SK-N-SH treated with all-trans-retinoic acid at 6 μM for 48 hours (cell line): ENCODE data around the gene PRR18.

ENCODE experiments used
- ATAC-seq: fragments of 200-7000 bp; cut with Tn5 transposase; 3 replicates; pipeline ENCODE4 v1.9.1; 2020; ENCODE audit warnings: mild to moderate bottlenecking, moderate library complexity
- ARNTL ChIP-seq: fragments of 450-650 bp; formaldehyde crosslinking; IDR thresholded peaks from 2 replicates; pipeline ENCODE4 v1.5.0; 2020; ENCODE audit warnings: low read depth, mild to moderate bottlenecking, moderate library complexity, borderline replicate concordance
- BACH2 ChIP-seq: fragments of 250-450 bp; sonication (Bioruptor Pico); IDR thresholded peaks from 2 replicates; pipeline ENCODE4 v1.9.0; 2021; ENCODE audit warnings: mild to moderate bottlenecking, borderline replicate concordance
- CREB5 ChIP-seq: fragments of 250-450 bp; sonication (Bioruptor Pico); IDR thresholded peaks from 2 replicates; pipeline ENCODE4 v1.5.1; 2020; ENCODE audit warnings: low read depth, mild to moderate bottlenecking, moderate library complexity
- CSDC2 ChIP-seq: fragments of 250-450 bp; sonication (Bioruptor Pico); IDR thresholded peaks from 2 replicates; pipeline ENCODE4 v1.5.0; 2020; ENCODE audit warnings: mild to moderate bottlenecking, moderate library complexity
- ESRRG ChIP-seq: fragments of 250-450 bp; sonication (Bioruptor Pico); IDR thresholded peaks from 2 replicates; pipeline ENCODE4 v1.6.1; 2021; ENCODE audit warnings: mild to moderate bottlenecking
- GLIS3 ChIP-seq: fragments of 250-450 bp; sonication (Bioruptor Pico); IDR thresholded peaks from 2 replicates; pipeline ENCODE4 v1.5.0; 2020; ENCODE audit warnings: mild to moderate bottlenecking, moderate library complexity
- OSR1 ChIP-seq: fragments of 250-450 bp; sonication (Bioruptor Pico); IDR thresholded peaks from 2 replicates; pipeline ENCODE4 v1.8.0; 2022; ENCODE audit warnings: moderate library complexity, mild to moderate bottlenecking, inconsistent platforms
- PPARA ChIP-seq: fragments of 250-450 bp; sonication (Bioruptor Pico); IDR thresholded peaks from 2 replicates; pipeline ENCODE4 v1.5.0; 2020; ENCODE audit warnings: mild to moderate bottlenecking, borderline replicate concordance
- RARB ChIP-seq: fragments of 250-450 bp; sonication (Bioruptor Pico); IDR thresholded peaks from 2 replicates; pipeline ENCODE4 v1.8.0; 2021; ENCODE audit warnings: mild to moderate bottlenecking, moderate library complexity
- SNAI2 ChIP-seq: fragments of 250-450 bp; sonication (Bioruptor Pico); IDR thresholded peaks from 2 replicates; pipeline ENCODE4 v1.5.0; 2020; ENCODE audit warnings: mild to moderate bottlenecking, moderate library complexity
- TCF4 ChIP-seq: fragments of 250-450 bp; sonication (Bioruptor Pico); IDR thresholded peaks from 2 replicates; pipeline ENCODE4 v1.8.0; 2021; ENCODE audit warnings: mild to moderate bottlenecking, moderate library complexity, borderline replicate concordance
- TOX ChIP-seq: fragments of 250-450 bp; sonication (Bioruptor Pico); IDR thresholded peaks from 2 replicates; pipeline ENCODE4 v1.8.0; 2021; ENCODE audit warnings: mild to moderate bottlenecking, moderate library complexity, borderline replicate concordance
- TSHZ2 ChIP-seq: fragments of 250-450 bp; sonication (Bioruptor Pico); IDR thresholded peaks from 2 replicates; pipeline ENCODE4 v1.5.0; 2020; ENCODE audit warnings: mild to moderate bottlenecking, moderate library complexity
- ZC3H10 ChIP-seq: fragments of 250-450 bp; sonication (Bioruptor Pico); IDR thresholded peaks from 2 replicates; pipeline ENCODE4 v1.5.1; 2021; ENCODE audit warnings: mild to moderate bottlenecking, moderate library complexity
- ZFP3 ChIP-seq: fragments of 250-450 bp; sonication (Bioruptor Pico); IDR thresholded peaks from 2 replicates; pipeline ENCODE4 v1.5.0; 2020; ENCODE audit warnings: mild to moderate bottlenecking, moderate library complexity
- ZFP30 ChIP-seq: fragments of 450-650 bp; formaldehyde crosslinking; IDR thresholded peaks from 2 replicates; pipeline ENCODE4 v1.5.0; 2022; ENCODE audit warnings: mild to moderate bottlenecking, moderate library complexity
- ZNF565 ChIP-seq: fragments of 450-650 bp; formaldehyde crosslinking; conservative IDR thresholded peaks from 2 replicates; pipeline ENCODE4 v1.5.0; 2020; ENCODE audit warnings: low read depth, mild to moderate bottlenecking, moderate library complexity
- ZNF8 ChIP-seq: fragments of 450-650 bp; formaldehyde crosslinking; IDR thresholded peaks from 2 replicates; pipeline ENCODE4 v1.5.0; 2020; ENCODE audit warnings: mild to moderate bottlenecking, moderate library complexity
- TF ChIP-seq, protein P1 (sequence below): fragments of 250-450 bp; sonication (Bioruptor Pico); IDR thresholded peaks from 2 replicates; pipeline ENCODE4 v1.8.0; 2021; ENCODE audit warnings: low read depth, mild to moderate bottlenecking, moderate library complexity, borderline replicate concordance
- TF ChIP-seq, protein P2 (sequence below): fragments of 250-450 bp; sonication (Bioruptor Pico); IDR thresholded peaks from 2 replicates; pipeline ENCODE4 v1.5.1; 2021; ENCODE audit warnings: mild to moderate bottlenecking, moderate library complexity
- TF ChIP-seq, protein P3 (sequence below): fragments of 250-450 bp; sonication (Bioruptor Pico); IDR thresholded peaks from 2 replicates; pipeline ENCODE4 v1.8.0; 2020; ENCODE audit warnings: mild to moderate bottlenecking, moderate library complexity, borderline replicate concordance

The PRR18 gene

DNA sequence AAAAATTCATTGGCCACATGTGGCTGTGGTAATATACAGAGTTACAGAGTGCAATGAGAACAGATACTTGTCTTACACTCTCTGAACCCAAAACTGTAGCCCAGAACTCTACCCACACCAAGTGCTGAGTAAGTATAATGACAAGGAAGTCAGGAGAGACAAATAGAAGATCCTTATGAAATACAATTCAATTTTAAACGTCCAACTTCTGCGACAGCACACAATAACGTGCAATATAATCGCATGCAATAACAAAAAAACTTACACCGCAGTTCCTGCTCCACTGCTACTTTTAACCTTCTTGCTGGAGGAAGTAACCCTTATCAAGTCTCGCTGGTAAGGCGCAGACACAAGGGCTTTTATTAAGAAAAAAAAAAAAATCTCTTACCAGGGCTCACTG lies 33.3 kb upstream of the PRR18 start:
- no peak for ATAC-seq
- TF ChIP-seq, protein P1, sequence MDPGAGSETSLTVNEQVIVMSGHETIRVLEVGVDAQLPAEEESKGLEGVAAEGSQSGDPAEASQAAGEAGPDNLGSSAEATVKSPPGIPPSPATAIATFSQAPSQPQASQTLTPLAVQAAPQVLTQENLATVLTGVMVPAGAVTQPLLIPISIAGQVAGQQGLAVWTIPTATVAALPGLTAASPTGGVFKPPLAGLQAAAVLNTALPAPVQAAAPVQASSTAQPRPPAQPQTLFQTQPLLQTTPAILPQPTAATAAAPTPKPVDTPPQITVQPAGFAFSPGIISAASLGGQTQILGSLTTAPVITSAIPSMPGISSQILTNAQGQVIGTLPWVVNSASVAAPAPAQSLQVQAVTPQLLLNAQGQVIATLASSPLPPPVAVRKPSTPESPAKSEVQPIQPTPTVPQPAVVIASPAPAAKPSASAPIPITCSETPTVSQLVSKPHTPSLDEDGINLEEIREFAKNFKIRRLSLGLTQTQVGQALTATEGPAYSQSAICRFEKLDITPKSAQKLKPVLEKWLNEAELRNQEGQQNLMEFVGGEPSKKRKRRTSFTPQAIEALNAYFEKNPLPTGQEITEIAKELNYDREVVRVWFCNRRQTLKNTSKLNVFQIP (CRISPR knock-in tag) = no peak
- no peak for TF ChIP-seq OSR1
- TF ChIP-seq ZFP3 = no peak
- no peak for TF ChIP-seq TSHZ2 (CRISPR knock-in tag)
- TF ChIP-seq CSDC2 (CRISPR knock-in tag) = no peak
- no peak for TF ChIP-seq CREB5
- TF ChIP-seq RARB (CRISPR knock-in tag) = no peak
- no peak for TF ChIP-seq SNAI2 (CRISPR knock-in tag)
- no peak for TF ChIP-seq ZNF565 (CRISPR knock-in tag)
- no peak for TF ChIP-seq GLIS3 (CRISPR knock-in tag)
- TF ChIP-seq ZC3H10 = no peak
- TF ChIP-seq BACH2 (CRISPR knock-in tag) = no peak
- TF ChIP-seq TOX (CRISPR knock-in tag) = no peak
- no peak for TF ChIP-seq ZFP30
- no peak for TF ChIP-seq ZNF8 (CRISPR knock-in tag)
- TF ChIP-seq, protein P2, sequence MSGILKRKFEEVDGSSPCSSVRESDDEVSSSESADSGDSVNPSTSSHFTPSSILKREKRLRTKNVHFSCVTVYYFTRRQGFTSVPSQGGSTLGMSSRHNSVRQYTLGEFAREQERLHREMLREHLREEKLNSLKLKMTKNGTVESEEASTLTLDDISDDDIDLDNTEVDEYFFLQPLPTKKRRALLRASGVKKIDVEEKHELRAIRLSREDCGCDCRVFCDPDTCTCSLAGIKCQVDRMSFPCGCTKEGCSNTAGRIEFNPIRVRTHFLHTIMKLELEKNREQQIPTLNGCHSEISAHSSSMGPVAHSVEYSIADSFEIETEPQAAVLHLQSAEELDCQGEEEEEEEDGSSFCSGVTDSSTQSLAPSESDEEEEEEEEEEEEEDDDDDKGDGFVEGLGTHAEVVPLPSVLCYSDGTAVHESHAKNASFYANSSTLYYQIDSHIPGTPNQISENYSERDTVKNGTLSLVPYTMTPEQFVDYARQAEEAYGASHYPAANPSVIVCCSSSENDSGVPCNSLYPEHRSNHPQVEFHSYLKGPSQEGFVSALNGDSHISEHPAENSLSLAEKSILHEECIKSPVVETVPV (CRISPR knock-in tag) = no peak
- no peak for TF ChIP-seq TCF4 (CRISPR knock-in tag)
- no peak for TF ChIP-seq ARNTL (CRISPR knock-in tag)
- TF ChIP-seq ESRRG (CRISPR knock-in tag) = no peak

- no peak for ATAC-seq
- TF ChIP-seq, protein P3, sequence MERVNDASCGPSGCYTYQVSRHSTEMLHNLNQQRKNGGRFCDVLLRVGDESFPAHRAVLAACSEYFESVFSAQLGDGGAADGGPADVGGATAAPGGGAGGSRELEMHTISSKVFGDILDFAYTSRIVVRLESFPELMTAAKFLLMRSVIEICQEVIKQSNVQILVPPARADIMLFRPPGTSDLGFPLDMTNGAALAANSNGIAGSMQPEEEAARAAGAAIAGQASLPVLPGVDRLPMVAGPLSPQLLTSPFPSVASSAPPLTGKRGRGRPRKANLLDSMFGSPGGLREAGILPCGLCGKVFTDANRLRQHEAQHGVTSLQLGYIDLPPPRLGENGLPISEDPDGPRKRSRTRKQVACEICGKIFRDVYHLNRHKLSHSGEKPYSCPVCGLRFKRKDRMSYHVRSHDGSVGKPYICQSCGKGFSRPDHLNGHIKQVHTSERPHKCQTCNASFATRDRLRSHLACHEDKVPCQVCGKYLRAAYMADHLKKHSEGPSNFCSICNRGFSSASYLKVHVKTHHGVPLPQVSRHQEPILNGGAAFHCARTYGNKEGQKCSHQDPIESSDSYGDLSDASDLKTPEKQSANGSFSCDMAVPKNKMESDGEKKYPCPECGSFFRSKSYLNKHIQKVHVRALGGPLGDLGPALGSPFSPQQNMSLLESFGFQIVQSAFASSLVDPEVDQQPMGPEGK (CRISPR knock-in tag) = no peak
- TF ChIP-seq SNAI2 (CRISPR knock-in tag) (no peak), ZNF565 (CRISPR knock-in tag) (no peak), ZC3H10 (no peak), RARB (CRISPR knock-in tag) (no peak), BACH2 (CRISPR knock-in tag) (no peak)
- TF ChIP-seq, protein P1 (CRISPR knock-in tag) = no peak
These were observed 30.7 kb upstream of the PRR18 start for GRCh38 chr6:166338854-166339253.

DNA sequence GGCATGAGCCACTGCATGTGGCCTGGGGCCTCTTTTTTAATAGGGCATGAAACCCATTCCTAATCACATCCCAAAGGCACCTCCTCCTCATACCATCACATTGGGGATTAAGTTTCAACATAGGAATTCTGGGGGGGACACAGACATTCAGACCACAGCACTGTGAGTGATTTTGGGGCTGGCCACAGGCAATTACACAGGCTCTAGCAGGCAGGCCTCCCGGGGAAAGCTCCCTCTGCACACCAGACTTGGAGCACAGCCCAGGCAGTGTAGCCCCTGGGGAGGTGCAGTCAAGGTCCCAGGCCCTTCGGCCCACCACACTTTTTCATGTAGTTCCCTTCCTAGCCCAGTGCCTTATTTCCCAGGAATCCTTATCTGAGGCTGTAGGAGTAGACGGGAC lies 28.7 kb upstream of the PRR18 start:
- TF ChIP-seq OSR1 = no peak
- TF ChIP-seq ZNF8 (CRISPR knock-in tag) = no peak
- TF ChIP-seq ZC3H10 = no peak
- no peak for TF ChIP-seq ZNF565 (CRISPR knock-in tag)
- TF ChIP-seq CSDC2 (CRISPR knock-in tag) = no peak
- TF ChIP-seq RARB (CRISPR knock-in tag) = no peak
- TF ChIP-seq PPARA (CRISPR knock-in tag) = no peak
- no peak for TF ChIP-seq CREB5
- TF ChIP-seq BACH2 (CRISPR knock-in tag) = no peak
- no peak for TF ChIP-seq ZFP3
- no peak for TF ChIP-seq ZFP30
- TF ChIP-seq TSHZ2 (CRISPR knock-in tag) = no peak
- no peak for ATAC-seq
